BLaER1 treated with 17β-estradiol and CSF1 and Interleukin-3, amounts not matched to agents 10 nM and 100 nM (cell line): Measurements from ENCODE around the gene SLC25A43.
A peak's percentile ranks its signal among the peaks of the same experiment; 100 is the strongest.
"Not testable (repeated sequence)": the region's sequence is repeated elsewhere in the genome, so short reads cannot be mapped to it uniquely, and the experiment has no call there.

Source experiments
- H3K27ac ChIP-seq, 11 experiments: shearing (Covaris generic); formaldehyde crosslinking; 2 replicates each; pipeline ENCODE4 v1.8.1; 2022
- H3K27me3 ChIP-seq, 11 experiments: shearing (Covaris generic); formaldehyde crosslinking; 2 replicates each; pipeline ENCODE4 v1.8.1; 2022
- H3K36me3 ChIP-seq, 11 experiments: shearing (Covaris generic); formaldehyde crosslinking; 2 replicates each; pipeline ENCODE4 v1.8.1; 2022
- H3K4me1 ChIP-seq, 10 experiments: shearing (Covaris generic); formaldehyde crosslinking; 2 replicates each; pipeline ENCODE4 v1.8.1; 2022
- H3K4me2 ChIP-seq, 11 experiments: shearing (Covaris generic); formaldehyde crosslinking; 2 replicates each; pipeline ENCODE4 v1.8.1; 2022
- H3K4me3 ChIP-seq, 10 experiments: shearing (Covaris generic); formaldehyde crosslinking; 2 replicates each; pipeline ENCODE4 v1.8.1; 2022
- H3K9ac ChIP-seq, 11 experiments: shearing (Covaris generic); formaldehyde crosslinking; 2 replicates each; pipeline ENCODE4 v1.8.1; 2022
- H3K9me3 ChIP-seq, 11 experiments: shearing (Covaris generic); formaldehyde crosslinking; replicated peaks in 1 of 11; 2 replicates each; pipeline ENCODE4 v1.8.1; 2022
- H4K20me1 ChIP-seq, 11 experiments: shearing (Covaris generic); formaldehyde crosslinking; 2 replicates each; pipeline ENCODE4 v1.8.1; 2022
- Cebpa-rat ChIP-seq, 11 experiments: shearing (Covaris generic); IDR thresholded peaks; 2 replicates each; pipeline ENCODE4 v1.8.1; 2022

SLC25A43 gene

DNA sequence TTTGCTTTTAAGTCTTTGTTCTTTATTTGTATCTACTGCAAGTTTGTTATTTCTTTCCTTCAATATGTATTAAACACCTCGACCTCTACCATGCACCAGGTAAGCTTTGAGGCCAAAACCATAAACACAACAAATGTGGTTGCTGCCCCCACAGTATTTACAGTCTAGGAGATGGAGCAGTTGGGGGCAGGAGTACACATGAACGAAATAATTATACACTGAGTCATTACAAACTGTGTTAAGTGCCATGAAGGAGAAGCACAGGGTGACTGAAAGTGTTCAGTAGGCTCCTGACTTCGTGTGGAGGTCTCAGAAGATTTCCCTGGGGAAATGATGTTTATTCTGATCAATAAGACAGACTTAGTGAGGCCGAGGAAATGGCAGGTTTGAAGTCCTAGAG is 30.3 kb downstream of the SLC25A43 start:
- no peaks in the 10 kb centered on the region for H3K27me3 ChIP-seq
- no peak overlapping the region for H3K4me3 ChIP-seq

GRCh38 chrX:119441295-119441694 is 42.2 kb downstream of the SLC25A43 start:
- H3K36me3 ChIP-seq, H3K4me3 ChIP-seq, H3K4me2 ChIP-seq, H3K27ac ChIP-seq, H3K27me3 ChIP-seq, H4K20me1 ChIP-seq, H3K9me3 ChIP-seq, H3K9ac ChIP-seq: not testable (repeated sequence)
- H3K4me1 ChIP-seq = peaks cover 0 to 17% (median 0%) of the 10 kb centered on the region in 10 experiments; a peak in 4 of 20 replicates

More for the DNA sequence above, 30.3 kb downstream of the SLC25A43 start:
- H3K9me3 ChIP-seq = peaks cover 0 to 9% (median 4%) of the 10 kb centered on the region in 11 experiments; a peak in 8 of 22 replicates
- TF ChIP-seq Cebpa-rat (IDR thresholded peaks at IDR 0.05) = no peak
- no peak overlapping the region for H3K4me2 ChIP-seq
- H3K27ac ChIP-seq = no peak overlapping the region
- peaks cover 24 to 33% (median 29%) of the 10 kb centered on the region in 10 experiments for H3K4me1 ChIP-seq
- peaks cover 0 to 16% (median 0%) of the 10 kb centered on the region in 11 experiments; a peak in 1 of 22 replicates for H3K36me3 ChIP-seq
- H3K9ac ChIP-seq = no peak overlapping the region
- no peaks in the 10 kb centered on the region; a peak in 1 of 22 replicates for H4K20me1 ChIP-seq

DNA sequence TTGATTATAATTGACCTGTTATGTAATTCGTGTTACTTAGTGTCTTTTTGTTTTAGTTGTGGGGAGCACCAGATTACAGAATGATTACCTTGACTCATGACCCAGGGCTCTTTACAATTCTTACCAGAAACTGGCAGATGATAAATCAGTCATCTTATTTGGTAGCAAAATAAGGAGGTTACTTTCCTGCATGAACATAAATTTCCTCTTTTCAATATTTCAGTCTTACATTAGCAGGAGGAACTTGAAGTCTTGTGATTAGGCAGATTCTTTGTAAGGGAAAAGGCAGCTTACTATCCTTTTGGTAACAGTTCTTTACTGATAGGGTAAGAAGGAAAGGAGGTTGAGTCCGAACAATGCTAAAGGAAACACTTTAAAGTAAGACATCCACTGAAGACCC is 43.1 kb downstream of the SLC25A43 start:
- Histone ChIP-seq H3K4me3 (no peak overlapping the region), H3K27me3 (no peaks in the 10 kb centered on the region), H3K4me1 (peaks cover 0 to 17% (median 0%) of the 10 kb centered on the region in 10 experiments; a peak in 4 of 20 replicates), H3K9ac (peak overlapping the region in 1 of 11 experiments; percentile 6; a peak in 1 of 22 replicates), H3K9me3 (no peaks in the 10 kb centered on the region), H3K4me2 (peak overlapping the region in 2 of 11 experiments; percentile 34; a peak in 3 of 22 replicates), H4K20me1 (no peaks in the 10 kb centered on the region), H3K36me3 (no peaks in the 10 kb centered on the region), H3K27ac (peak overlapping the region in 1 of 11 experiments; percentile 17; a peak in 1 of 22 replicates)
- TF ChIP-seq Cebpa-rat (IDR thresholded peaks at IDR 0.05) = no peak

GRCh38 chrX:119453202-119453601 is 54.1 kb downstream of the SLC25A43 start:
- Histone ChIP-seq H3K4me2 (no peak overlapping the region), H3K4me1 (no peaks in the 10 kb centered on the region), H3K4me3 (no peak overlapping the region), H3K9ac (no peak overlapping the region), H3K27ac (no peak overlapping the region), H4K20me1 (no peaks in the 10 kb centered on the region), H3K9me3 (no peaks in the 10 kb centered on the region), H3K36me3 (peaks cover 0 to 25% (median 8%) of the 10 kb centered on the region in 11 experiments; a peak in 10 of 22 replicates), H3K27me3 (no peaks in the 10 kb centered on the region)
- no peak for TF ChIP-seq Cebpa-rat (IDR thresholded peaks at IDR 0.05)

- Histone ChIP-seq H3K9ac (no peak overlapping the region), H3K27ac (no peak overlapping the region), H3K4me1 (no peaks in the 10 kb centered on the region), H3K9me3 (no peaks in the 10 kb centered on the region), H3K27me3 (no peaks in the 10 kb centered on the region), H3K4me2 (no peak overlapping the region), H4K20me1 (no peaks in the 10 kb centered on the region), H3K4me3 (no peak overlapping the region), H3K36me3 (peaks cover 0 to 25% (median 8%) of the 10 kb centered on the region in 11 experiments; a peak in 10 of 22 replicates)
- TF ChIP-seq Cebpa-rat (IDR thresholded peaks at IDR 0.05) = no peak
Measured at GRCh38 chrX:119455264-119455663, 56.1 kb downstream of the SLC25A43 start.

- no peak for TF ChIP-seq Cebpa-rat (IDR thresholded peaks at IDR 0.05)
Measured at GRCh38 chrX:119459181-119459580, 60.0 kb downstream of the SLC25A43 start.

DNA sequence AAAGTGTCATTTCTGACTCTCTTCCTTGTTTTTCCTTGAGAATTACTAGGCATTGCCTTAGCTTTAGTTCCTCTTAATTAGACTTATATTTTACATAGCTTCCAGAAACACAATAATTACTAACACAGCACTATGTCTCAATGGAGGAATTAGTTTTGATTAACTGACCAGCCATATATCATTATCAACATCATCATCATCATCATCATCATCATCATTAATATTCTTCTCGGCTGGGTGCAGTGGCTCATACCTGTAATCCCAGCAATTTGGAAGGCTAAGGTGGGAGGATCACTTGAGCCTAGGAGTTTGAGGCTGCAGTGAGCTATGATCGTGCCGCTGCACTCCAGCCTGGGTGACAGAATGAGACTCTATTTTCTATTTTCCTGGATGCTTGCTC is 66.4 kb downstream of the SLC25A43 start:
- Histone ChIP-seq H3K4me2 (no peak overlapping the region), H3K4me3 (no peak overlapping the region), H3K9ac (no peak overlapping the region), H3K27me3 (no peaks in the 10 kb centered on the region), H3K36me3 (peaks cover 11 to 15% (median 14%) of the 10 kb centered on the region in 11 experiments; a peak in 21 of 22 replicates), H3K9me3 (peaks cover 0 to 20% (median 12%) of the 10 kb centered on the region in 11 experiments; a peak in 15 of 22 replicates), H3K4me1 (peaks cover 0 to 17% (median 12%) of the 10 kb centered on the region in 10 experiments; a peak in 15 of 20 replicates), H4K20me1 (peaks cover 14 to 18% (median 15%) of the 10 kb centered on the region in 11 experiments), H3K27ac (no peak overlapping the region)
- TF ChIP-seq Cebpa-rat (IDR thresholded peaks at IDR 0.05) = no peak

More at GRCh38 chrX:119459181-119459580, 60.0 kb downstream of the SLC25A43 start:
- no peaks in the 10 kb centered on the region for H3K27me3 ChIP-seq
- no peak overlapping the region for H3K9ac ChIP-seq
- no peaks in the 10 kb centered on the region for H4K20me1 ChIP-seq
- H3K4me2 ChIP-seq = no peak overlapping the region
- no peaks in the 10 kb centered on the region for H3K36me3 ChIP-seq
- no peaks in the 10 kb centered on the region for H3K9me3 ChIP-seq
- no peak overlapping the region for H3K4me3 ChIP-seq
- no peaks in the 10 kb centered on the region for H3K4me1 ChIP-seq
- no peak overlapping the region for H3K27ac ChIP-seq

DNA sequence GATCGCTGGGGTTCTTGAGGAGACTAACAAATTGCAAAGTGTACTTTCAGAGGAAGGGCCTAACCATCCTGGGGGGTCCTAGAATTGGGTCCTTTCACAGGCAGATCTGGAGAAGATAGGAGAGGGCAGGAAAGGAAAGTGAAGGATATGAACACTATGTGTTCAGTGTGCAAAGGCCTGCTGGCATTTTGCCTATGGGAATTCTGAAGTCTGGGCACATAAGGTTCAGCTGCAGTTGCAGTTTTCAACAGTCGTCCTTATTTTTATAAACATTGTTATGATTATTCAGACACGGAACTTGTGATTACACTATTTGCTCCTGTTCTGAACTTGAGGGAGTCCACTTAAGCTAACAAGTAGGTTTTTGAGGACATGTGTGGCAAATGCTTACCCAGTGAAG is 67.8 kb downstream of the SLC25A43 start:
- H4K20me1 ChIP-seq = peaks cover 16 to 25% (median 19%) of the 10 kb centered on the region in 11 experiments
- peaks cover 0 to 17% (median 13%) of the 10 kb centered on the region in 10 experiments; a peak in 15 of 20 replicates for H3K4me1 ChIP-seq
- no peak overlapping the region for H3K9ac ChIP-seq
- H3K4me2 ChIP-seq = no peak overlapping the region; a peak in 1 of 22 replicates
- no peak for TF ChIP-seq Cebpa-rat (IDR thresholded peaks at IDR 0.05)
- H3K27me3 ChIP-seq = no peaks in the 10 kb centered on the region
- H3K4me3 ChIP-seq = no peak overlapping the region
- H3K36me3 ChIP-seq = peaks cover 20 to 29% (median 25%) of the 10 kb centered on the region in 11 experiments; a peak in 21 of 22 replicates
- no peak overlapping the region for H3K27ac ChIP-seq
- peaks cover 0 to 20% (median 12%) of the 10 kb centered on the region in 11 experiments; a peak in 15 of 22 replicates for H3K9me3 ChIP-seq

GRCh38 chrX:119467433-119467832 is 68.3 kb downstream of the SLC25A43 start:
- H3K4me1 ChIP-seq = peaks cover 0 to 17% (median 14%) of the 10 kb centered on the region in 10 experiments; a peak in 15 of 20 replicates
- no peaks in the 10 kb centered on the region for H3K27me3 ChIP-seq
- H3K9ac ChIP-seq = no peak overlapping the region
- H3K9me3 ChIP-seq = peaks cover 0 to 20% (median 12%) of the 10 kb centered on the region in 11 experiments; a peak in 15 of 22 replicates
- H3K4me2 ChIP-seq = peak overlapping the region; percentile 47 to 84 (median 54); a peak in 18 of 22 replicates
- H3K4me3 ChIP-seq = peak overlapping the region in 6 of 10 experiments; percentile 69 to 85 (median 72); a peak in 5 of 20 replicates
- H4K20me1 ChIP-seq = peaks cover 16 to 25% (median 19%) of the 10 kb centered on the region in 11 experiments
- peaks cover 20 to 29% (median 25%) of the 10 kb centered on the region in 11 experiments; a peak in 21 of 22 replicates for H3K36me3 ChIP-seq
- TF ChIP-seq Cebpa-rat (IDR thresholded peaks at IDR 0.05) = no peak
- no peak overlapping the region for H3K27ac ChIP-seq
